Cerebellar nuclear complex (tissue), 1 donor: ENCODE data around the gene ASAH2B.
A peak's percentile ranks its signal among the peaks of the same experiment; 100 is the strongest.
"Not testable (repeated sequence)": the region's sequence is repeated elsewhere in the genome, so short reads cannot be mapped to it uniquely, and the experiment has no call there.

Source experiments
- DNase-seq, 2 experiments: peaks; one replicate each; lab custom pipeline; 2025; lab: John Stamatoyannopoulos, UW

The ASAH2B gene

DNA sequence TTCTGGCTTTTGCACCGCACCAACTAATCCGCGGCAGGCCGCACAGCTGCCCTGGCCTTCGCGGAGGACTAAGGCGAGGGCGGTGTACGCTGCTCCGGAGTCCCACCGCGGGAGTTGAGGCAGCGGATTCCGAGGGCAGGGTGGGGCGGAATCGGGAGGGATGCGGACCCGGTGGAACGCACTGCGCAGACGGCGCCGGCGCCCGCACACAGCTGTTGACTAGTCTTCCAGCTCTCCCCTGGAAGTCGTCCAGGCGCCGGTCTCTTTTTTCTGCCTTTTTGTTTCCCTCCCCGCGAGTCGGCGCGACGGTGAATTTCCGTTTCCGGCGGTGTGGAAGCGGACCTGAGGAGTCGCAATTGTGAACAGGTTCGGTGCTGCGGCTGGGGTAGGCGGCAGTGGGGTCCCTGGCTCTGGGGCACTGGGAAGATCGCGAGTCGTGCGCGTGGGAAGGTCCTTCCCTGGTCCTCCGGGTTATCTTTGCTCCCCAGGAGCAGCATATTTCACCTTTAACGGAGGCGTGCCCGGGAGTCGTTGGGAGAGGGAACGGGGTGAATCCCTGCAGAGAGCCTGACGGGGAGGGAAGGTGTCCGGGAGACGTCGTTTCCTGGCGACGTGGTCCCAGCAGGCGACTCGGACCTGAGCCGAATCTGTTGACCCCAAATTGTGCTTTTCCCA is at the start of gene ASAH2B:
TSS of gene ASAH2B (plus strand) at position 319 of the 675 bp plus-strand sequence. CDS start 5,195 bp downstream, outside the sequence.
- DNase-seq = peak in 1 of 2 experiments; percentile 45

DNA sequence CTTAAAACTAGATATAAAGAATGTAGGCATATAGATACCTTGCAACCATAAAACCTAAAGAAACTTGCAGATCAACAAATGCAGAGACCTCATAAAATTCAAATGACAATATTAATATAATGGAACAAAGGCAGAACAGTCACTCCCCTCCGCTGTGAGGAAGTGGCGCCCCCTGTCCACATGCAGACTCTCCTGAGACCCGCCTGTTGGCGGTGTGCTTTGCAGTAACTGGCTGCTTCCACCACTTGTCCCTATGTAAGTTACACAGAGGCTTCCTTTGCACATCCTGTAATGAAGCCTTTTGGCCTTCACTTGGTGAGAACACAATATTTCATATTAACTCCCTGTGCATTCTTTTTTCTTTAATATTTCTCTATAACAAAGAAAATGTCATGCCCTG is 41.9 kb upstream of the ASAH2B start:
- DNase-seq = not testable (repeated sequence)

DNA sequence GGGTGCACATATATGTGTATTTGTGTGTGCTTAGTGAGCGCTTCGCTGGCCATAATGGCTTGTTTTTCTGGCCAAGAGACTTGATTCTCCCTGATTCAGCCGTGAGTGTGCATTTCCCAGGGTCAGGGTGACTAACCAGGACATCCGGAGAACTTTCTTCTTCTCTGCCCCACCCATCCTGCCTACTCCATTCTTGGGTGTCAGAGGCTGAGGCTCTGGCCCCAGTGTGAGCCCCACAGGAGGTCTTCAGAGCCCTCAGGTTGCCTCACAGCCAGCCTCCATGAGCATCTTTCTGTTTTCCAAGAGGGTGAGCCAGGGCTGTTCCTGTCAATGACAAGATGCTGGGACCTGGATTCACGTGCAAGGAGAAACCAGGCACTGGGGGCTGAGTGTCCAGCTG is 37.8 kb upstream of the ASAH2B start:
- not testable (repeated sequence) for DNase-seq

- not testable (repeated sequence) for DNase-seq
Measured at GRCh38 chr10:50702997-50703396, 36.7 kb upstream of the ASAH2B start.

DNA sequence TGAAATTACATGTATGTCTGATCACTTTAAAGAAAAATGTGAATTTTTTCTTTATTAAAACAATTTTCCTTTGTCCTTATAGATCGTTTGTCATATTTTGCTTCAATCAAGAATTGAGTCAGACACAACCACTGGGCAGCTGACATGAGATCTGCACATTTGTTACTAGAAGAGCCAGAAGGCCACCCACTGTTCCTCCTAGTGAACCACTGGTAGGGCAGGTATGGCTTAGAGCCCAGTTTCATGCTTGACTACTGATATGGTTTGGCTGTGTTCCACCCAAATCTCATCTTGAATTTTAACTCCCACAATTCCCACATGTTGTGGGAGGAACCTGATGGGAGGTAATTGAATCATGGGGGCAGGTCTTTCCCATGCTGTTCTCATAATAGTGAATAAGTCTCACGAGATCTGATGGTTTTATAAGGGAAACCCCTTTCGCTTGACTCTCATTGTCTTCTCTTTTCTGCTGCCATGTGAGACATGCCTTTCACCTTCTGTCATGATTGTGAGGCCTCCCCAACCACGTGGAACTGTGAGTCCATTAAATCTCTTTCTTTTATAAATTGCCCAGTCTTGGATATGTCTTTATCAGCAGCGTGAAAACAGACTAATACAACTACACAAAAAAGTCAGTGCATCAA is 35.2 kb upstream of the ASAH2B start:
- DNase-seq = not testable (repeated sequence)

GRCh38 chr10:50706006-50706405 is 33.7 kb upstream of the ASAH2B start:
- not testable (repeated sequence) for DNase-seq

DNA sequence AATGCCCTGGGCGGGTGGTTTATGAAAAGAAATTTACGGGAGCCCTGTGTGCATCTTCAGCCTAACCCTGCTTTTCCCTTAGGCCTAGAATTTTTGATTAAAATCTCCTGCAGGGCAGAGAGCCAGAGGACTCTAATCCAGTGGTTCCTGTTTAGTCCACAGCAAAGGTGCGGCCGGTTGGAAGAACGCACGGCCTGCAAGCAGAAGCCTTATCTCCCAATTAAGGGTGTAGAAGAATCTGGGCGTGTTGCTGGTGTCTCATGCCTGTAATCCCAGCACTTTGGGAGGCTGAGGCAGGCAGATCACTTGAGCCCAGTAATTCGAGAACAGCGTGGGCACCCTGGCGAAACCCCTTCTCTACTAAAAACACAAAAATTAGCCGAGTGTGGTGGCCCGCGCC is 29.5 kb upstream of the ASAH2B start:
- not testable (repeated sequence) for DNase-seq

DNA sequence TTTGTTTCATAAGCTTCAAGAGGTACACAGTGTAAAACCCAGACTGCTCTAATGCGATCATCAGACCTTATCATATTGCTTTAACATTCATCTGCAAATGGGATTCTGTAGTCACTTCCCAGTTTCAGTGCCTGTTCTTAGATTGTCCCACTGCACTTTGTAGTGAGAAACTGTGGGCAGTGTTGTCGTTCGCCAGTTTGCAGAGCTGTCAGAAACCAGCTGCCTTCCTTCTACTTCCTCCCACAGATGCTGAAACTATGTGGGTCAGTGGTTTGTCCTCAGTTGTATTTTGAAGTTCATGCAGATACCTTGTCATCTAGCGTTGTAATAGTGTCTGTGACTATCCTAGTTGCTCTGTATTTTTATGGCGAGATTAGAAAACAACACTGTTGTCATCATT is 15.9 kb upstream of the ASAH2B start:
- not testable (repeated sequence) for DNase-seq

DNA sequence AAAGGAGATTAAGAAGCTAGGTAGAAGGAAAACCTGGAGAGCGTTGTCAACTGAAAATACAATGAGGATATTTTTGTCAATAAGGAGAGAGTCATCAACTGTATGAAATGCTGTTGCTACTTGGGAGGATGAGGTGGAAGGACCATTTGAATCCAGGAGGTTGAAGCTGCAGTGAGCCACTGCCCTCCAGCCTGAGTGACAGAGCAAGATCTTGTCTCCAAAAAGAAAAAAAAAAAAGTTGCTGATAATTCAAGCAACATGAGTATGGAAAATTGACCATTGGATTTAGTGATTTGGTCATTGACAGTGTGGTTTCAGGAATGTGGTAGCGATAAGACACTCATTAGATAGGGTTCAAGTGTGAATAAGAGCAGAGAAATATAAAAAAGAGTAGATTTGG is 11.6 kb upstream of the ASAH2B start:
- not testable (repeated sequence) for DNase-seq

- DNase-seq = not testable (repeated sequence)
Measured at GRCh38 chr10:50738987-50739617, 634 bp upstream of the ASAH2B start.

GRCh38 chr10:50740293-50740648 is 535 bp downstream of the ASAH2B start:
- DNase-seq = no peak

GRCh38 chr10:50742820-50743219 is 3.1 kb downstream of the ASAH2B start:
- DNase-seq = not testable (repeated sequence)

- DNase-seq = not testable (repeated sequence)
Measured at GRCh38 chr10:50766774-50767513, 27.2 kb downstream of the ASAH2B start.

DNA sequence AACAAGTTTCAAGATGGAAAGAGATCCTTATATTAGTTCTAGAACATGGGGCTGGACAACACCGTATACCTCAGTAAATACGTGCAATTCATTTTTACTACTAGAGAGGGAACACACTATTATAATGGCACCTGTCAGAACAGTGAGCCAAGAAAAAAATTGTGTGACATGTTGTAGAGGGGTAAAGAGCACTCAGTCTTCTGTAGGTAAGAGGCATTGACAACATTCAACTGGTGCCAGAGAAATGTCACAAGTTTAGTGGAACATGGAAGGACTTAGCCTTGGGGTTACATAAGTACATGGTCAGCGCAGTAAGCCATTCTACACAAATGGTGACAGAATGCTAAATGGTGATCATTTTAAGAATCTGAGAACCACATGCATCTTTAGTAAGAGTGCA is 32.3 kb downstream of the ASAH2B start:
- not testable (repeated sequence) for DNase-seq

GRCh38 chr10:50774868-50775267 is 35.1 kb downstream of the ASAH2B start:
- DNase-seq = not testable (repeated sequence)

DNA sequence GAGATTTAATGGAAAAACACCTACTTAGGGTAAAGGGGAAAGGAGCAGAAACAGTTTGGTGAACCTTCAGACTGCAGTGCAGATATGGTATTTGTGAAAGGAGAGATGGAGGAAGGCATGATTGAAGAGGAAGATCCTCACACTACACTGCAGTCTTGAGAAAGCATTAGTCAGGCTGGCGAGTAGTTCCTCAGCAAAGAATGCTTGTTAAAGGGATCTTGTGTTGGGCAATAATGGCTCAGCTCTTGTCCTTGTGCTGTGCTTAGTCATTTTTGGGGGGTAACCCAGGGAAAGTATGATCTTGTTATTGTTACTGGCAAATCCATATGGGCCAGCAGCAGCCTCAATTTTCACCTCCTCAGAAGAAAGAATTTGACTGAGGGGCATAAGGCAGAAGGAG is 40.3 kb downstream of the ASAH2B start:
- not testable (repeated sequence) for DNase-seq

GRCh38 chr10:50782017-50782416 is 42.3 kb downstream of the ASAH2B start:
- not testable (repeated sequence) for DNase-seq

DNA sequence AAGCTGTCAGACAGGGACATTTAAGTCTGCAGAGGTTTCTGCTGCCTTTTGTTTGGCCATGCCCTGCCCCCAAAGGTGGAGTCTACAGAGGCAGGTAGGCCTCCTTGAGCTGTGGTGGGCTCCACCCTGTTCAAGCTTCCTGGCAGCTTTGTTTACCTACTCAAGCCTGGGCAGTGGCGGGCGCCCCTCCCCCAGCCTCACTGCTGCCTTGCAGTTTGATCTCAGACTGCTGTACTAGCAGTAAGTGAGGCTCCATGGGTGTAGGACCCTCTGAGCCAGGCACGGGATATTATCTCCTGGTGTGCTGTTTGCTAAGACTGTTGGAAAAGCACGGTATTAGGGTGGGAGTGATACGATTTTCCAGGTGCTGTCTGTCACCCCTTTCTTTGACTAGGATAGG is 48.2 kb downstream of the ASAH2B start:
- DNase-seq = not testable (repeated sequence)

- DNase-seq = no peak
Measured at GRCh38 chr10:50788951-50789945, 49.5 kb downstream of the ASAH2B start.

DNA sequence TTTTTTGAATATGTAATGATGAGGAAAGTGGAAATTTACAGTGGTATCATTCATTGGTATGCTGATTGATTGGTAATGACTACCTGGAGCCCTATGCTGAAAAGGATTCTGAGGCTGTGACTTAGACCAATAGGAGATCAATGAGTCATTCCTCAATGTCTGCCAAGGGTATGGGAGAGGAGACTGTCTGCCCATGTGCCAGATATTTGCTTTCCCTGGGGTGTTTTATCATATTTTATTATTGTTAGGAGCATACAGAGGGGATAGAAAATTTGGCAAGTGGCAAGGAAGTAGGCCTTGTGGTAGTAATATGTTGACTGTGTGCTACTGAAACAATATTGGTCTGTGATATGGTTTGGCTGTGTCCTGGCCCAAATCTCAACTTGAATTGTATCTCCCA is 54.8 kb downstream of the ASAH2B start:
- DNase-seq = no peak

DNA sequence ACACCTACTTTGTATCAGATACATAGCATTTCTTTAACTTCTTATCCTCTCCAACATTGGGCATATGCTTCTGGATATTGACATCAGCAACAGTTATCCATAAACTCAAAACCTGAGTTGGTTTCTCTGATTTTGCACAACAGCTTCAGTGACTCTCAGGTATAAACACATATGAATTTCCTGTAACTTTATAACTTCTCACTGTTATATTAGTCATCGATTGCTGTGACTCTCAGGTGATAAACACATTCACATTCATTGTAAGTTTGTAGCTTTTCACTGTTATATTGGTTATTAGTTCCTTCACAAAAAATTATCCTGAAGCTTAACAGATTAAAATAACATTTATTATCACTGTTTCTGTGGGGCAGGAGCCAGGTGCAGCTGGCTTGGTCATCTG is 57.0 kb downstream of the ASAH2B start:
- no peak for DNase-seq
